Measurements from ENCODE around the gene BBS12.

BBS12 gene

DNA sequence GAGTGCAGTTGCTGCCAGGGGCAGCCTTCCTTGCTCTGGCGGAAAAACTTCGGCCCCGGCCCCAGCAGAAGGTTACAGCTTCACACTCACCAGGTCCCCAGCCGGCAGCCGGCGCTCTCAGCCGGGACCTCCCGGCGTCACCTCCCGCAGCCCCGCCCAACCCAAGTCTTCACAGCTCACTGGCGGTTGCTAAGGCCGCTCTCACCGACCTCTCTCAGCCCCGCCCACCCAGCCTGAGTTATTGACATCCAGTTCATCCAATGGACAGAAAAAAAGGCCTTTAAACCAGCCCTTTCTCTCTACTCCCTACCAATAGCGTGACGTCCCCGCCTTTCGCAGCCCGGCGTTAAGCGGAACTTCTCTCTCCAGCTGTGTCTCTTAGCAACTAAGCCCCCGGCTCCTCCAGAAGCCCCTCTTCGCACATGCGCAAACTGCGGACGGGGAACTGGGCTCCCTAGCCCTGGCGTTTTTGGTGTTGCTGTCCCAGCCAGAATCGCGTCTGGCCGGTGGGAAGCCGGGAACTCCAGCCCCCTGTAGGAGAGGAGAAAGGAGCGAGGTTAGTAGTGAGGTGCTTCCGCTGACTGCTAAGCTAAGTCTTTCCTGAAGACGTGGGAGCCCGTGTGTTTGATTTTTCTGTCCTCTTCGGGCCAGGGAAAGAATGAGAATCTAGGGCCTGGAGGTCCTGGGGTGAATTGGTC is at the start of gene BBS12:
Gene BBS12, plus strand, starts transcription at position 376 of the 698 bp plus-strand sequence. CDS start 9,189 bp downstream, outside the sequence.
- DNase-seq: peak; percentile 100

DNA sequence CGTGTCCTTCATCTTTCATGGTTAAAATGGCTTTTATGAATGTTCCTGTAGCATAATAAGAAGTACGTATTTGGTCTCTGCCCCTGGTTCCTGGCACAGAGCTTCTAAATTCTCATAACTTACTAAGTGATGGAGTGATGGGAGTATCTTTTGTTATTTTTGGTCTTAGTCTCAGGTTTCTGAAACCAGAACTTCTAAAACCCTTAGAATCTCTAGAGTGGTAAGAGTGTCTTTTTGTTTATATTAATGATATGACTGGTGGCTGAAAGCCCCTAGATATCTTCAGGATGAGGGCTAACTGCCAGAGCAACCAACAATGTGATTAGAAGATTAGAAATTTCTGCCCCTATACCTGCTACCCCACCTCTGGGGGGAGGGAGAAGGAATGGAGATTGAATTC is 45.8 kb upstream of the BBS12 start:
- DNase-seq: no peak

DNA sequence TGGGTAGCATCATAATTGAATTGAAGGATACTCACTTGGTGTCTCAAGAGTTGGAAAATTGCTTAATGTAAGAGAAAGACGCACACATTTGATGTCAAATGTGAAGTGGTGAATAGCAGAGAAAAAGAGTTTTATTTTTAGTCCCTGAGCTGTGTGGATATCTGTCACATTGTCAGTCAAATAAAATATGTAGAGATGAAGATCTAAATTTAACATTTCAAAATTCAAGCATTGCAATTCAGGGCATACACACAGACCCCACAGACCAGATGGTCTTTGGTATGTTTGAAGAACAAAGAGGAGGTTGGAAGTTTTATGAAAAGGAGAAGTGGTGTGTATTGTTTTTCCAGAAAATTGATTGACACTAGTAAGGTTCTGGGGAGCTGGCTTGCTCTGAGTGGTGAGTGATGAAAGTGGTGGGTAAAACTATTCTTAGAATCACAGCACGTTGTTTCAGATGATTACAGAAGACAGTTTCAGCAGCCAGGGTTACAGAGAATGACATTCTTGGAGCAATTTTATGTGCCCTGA is 44.9 kb upstream of the BBS12 start:
- DNase-seq: no peak

DNA sequence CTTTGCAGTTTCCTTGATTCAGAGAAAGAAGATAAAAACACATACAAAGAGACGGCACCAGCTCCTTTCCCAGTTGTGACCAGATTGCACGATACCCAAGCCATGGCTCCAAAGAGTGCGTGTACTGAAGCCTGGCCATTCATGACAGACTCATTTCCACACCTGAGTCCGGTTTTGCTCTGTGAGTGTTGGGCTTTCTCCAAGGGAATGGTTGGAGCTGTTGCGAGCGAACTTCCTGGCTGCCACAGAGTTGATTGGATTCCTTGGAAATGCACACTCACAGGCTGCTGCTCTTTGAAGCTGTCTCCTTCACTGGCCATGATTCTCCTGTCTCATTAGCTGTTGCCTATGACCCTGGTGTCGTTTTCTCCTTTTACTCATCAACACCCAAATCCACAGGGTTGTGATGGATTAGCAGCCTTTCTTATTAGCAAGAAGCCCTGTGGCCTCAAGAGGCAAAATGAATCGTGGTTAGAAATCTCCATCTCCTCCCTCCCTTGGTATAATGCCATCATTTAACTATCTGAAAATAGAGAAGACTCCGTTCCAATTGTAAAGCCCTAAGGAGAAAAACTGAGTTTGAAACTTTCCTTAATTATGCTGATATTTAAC is 43.9 kb upstream of the BBS12 start:
- DNase-seq: no peak

DNA sequence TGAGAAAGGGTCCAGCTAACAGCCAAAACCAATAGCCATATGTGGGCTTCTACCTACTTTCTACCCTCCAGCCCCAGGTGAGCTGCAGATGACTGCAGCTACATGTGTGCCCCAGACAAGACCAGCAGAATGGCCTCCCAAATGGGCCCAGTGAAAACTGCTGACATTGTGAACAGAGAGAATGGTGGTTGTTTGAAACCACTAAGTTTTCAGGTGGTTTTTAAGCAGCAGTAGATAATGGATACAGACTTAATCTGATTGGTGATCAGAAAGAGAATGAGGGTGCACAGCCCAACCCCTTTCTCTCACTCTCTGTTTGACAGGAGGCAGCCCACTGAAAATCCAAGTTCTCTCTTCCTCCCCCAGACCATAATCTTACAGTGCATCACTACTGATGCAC is 42.5 kb upstream of the BBS12 start:
- DNase-seq: no peak

DNA sequence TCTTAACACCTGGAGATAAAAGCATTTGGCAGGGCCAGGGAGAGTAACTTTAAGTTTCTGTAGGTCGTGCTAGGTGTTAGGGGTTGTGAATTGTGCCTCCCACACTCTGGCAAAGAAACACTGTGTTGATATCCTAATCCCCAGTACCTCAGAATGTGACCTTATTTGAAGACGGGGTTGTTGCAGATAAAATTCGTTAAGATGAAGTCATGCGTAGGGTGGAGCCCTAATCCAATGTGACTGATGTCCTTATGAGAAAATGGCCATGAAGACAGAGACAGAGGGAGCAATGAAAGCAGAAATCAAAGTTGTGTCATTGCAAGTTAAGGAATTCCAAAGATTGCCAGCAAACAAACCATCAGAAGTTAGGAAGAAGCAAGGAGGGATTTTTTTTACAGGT is 40.5 kb upstream of the BBS12 start:
- no peak for DNase-seq

DNA sequence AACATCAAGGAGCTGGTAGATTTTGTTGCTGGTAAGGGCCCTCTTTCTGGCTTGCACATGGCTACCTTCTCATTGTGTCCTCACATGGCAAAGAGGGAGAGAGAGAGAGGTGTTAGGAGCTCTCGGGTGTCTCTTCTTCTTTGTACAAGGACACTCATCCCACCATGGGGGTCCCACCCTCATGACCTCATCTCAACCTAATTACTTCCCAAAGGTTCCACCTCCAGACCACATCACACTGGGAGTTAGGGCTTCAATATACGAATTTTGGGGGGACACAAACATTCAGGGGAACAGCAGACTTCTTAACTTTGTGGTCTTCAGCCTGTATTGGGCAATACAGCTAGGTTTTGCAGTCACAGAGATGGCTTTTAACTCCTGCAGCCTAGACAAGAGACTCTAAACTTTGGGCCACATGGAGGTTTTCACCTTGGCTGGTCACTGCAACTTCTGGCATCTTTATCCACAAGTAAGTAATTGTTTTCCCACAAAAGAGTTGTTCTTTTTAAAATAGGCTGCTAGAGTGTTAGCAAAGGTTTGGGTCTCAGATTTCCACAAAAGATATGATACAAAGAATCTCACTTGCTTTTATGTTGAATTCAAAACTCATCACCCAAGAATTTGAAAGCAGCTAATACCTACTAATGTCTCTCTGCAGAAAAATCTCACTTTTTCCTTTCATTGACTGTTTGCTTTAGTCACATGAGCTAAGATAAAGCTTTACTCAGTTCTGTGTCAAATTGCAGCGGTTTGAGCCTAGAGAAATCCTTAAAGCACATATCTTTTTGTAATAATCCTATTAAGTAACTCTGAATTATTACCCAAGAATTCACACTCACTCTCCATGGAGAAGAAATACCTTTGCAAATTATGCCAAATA is 39.6 kb upstream of the BBS12 start:
- no peak for DNase-seq

DNA sequence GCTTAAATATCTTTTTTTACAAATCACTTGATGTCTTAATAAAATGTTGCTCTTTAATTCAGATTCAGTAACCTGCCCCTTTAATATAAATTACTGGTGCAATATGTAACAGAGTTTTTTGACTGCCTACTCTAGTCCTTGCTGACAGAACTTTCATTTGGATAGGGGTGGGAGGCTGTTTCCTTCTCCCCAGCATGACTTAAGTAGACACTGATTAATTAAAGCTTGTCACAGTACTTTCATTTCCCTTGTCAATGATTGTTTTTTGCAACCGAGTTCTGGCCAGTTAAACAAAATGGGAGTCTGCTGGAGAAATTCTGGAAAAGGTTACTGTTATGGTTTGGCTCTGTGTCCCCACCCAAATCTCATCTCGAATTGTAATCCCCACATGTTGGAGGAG is 37.3 kb upstream of the BBS12 start:
- no peak for DNase-seq

DNA sequence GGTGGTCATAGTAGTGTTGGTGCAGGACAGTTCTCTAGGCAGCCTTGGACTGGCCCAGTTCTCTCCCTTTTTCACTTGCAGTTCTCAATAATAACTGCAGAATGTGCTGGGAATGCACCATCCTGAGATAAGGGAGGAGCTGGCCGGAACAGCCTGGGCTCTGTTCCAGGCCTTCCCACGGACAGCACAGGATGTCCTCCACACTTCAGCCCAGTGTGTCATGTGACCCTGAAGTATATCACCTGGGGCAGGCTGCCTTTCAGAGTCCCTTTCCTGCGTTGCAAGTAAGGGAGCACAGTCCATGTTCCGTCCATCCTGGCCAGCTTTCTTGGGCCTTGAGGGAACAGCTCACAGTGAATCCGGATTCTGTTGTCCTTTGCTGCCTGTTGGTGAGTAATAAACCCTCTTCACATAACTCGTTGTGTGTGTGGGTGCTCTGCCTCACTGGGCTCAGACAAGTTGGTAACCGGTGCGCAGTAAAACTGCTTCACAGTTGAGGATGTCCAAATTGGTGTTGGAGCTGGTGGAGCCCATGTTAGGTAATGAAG is 32.3 kb upstream of the BBS12 start:
- DNase-seq: no peak

DNA sequence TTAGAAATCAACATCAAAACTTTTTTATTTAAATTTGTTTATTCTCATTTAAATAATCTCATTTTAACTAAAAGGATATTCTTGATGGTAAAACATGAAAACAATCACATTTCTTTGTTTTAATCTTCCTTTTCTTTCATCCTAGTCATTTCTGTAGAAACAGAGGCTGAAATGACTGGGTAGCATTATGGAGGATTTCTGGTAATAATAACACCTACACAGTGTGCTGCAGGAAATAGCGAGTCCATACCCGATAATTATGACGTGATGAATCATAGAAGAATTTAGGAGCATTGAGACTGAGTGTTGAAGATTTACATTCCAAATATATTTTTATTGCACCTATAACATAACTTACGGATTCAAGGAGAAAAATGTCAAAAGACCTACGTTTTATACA is 31.4 kb upstream of the BBS12 start:
- no peak for DNase-seq

DNA sequence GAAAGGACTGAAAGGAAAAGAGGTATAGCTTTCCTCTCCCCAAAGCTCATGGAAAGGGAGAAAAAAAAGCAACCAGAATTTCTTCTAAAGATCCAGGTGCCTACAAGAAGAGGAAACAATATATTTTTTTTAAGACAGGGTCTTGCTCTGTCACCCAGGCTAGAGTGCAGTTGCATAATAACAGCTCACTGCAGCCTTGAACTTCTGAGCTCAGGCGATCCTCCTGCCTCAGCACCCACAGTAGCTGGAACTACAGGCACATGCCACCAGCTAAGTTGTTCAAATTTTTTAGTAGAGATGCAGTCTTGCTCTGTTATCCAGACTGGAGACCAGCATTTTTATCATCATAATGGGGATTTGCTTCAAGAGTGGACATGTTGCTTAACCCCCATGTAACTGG is 30.5 kb upstream of the BBS12 start:
- DNase-seq: no peak

DNA sequence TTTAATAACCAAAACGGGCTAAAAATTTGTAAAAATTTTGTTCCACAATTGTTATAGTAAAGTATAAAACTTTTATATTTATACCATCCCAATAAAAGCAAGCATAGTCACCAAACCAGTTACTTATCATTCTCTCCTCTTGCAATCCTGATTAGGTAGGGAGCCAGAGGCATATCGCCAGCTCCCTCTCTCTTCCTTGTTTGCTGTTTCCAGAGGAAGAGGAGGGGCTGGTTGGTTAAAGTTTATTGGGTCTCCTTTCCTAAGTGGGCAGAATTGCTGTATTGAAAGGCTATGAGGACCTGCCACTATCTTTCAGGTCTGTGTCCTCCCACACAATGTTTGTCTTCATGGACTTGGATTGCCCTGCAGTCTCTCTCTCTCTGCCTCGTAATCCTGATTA is 29.6 kb upstream of the BBS12 start:
- no peak for DNase-seq

DNA sequence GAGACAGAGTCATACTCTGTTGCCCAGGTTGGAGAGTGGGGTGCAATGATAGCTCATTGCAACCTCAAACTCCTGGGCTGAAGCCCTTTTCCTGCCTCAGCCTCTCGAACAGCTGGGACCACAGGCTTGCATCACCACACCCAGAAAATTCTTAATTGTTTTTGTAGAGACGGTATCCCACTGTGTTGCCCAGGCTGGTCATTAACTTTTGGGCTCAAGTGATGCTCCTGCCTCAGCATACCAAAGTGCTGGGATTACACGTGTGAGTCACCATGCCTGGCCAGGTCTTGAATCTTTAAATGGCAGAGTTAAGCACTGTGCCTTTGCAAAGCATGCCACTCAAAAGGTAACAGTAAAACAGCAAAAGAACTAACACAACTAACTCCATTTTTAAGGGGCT is 28.6 kb upstream of the BBS12 start:
- no peak for DNase-seq

DNA sequence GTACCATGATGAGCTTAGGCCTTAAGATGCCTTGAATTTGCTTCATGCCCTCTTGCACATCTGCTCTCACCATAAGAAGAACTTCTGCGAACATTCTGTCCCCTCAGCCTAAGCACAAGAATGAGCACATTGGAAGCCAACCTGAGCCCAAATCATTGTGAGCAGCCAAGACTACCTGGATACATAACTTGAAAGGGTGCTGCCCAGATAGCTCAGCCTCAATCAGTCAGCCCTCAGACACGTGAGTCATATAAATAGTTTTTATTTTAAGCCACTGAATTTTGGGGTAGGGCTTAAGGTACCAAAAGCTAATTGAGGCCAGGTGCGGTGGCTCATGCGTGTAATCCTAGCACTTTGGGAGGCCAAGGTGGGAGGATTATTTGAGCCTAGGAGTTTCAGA is 27.5 kb upstream of the BBS12 start:
- no peak for DNase-seq

DNA sequence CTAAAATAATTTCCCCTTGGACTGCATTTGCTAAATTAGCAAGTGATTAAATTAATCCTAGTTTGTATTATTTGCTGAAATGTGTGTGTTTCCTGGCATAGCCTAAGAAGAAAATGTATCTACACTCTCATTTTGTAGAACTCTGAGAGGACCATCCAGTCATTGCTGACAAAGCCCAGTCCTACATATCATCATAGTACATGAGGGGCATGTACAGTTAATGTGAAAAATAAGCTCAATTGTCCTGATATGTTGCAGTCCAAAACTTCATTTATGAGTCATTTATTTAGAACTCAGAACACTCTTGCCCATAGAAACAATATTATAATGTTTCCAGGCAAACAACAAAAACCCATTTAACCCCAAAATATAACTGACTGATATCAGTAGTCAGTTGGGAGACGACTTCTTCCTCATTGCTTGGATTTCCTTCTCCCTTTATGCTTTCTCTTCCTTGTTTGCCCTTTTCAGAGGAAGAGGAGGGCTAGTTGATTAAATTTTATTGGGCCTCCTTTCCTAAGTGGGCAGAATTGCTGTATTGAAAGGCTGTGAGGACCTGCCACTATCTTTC is 26.9 kb upstream of the BBS12 start:
- DNase-seq: peak; percentile 13

DNA sequence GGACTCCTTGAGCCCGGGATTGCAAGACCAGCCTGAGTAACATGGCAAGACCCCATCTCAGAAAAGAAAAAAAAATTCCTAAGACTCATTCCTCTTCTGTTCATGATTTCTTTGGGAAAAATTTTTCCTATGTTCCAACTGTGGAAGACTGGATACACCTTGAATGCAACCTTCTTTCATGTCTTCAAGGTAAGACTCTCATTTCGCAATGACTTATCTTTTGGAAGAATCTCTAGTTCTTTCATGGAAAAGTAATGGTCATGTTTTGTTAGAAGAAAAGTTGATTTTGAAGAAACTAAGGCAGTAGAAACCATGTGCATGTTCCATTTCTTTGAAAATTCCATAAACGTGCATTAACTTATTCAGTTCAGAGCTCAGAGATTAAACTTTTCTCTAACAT is 26.0 kb upstream of the BBS12 start:
- no peak for DNase-seq

DNA sequence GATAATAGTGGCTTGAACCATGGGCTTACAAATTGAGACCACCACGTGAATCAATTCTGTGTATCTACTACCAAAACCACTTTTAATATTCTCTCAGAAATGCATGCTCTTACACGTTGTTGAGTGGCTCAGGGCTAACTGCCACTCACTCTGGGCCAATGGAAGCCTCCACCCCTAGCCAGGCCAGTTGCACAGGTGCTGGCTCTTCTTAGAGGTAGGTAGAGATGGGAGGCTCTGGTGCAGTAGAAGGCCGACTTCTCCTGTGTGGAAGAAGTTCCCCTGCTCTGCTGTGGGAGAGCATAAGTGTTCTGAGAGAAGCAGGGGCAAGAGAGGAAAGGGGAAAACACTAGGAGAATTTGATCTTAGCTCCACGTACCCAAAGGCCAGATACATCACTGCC is 25.0 kb upstream of the BBS12 start:
- DNase-seq: no peak

DNA sequence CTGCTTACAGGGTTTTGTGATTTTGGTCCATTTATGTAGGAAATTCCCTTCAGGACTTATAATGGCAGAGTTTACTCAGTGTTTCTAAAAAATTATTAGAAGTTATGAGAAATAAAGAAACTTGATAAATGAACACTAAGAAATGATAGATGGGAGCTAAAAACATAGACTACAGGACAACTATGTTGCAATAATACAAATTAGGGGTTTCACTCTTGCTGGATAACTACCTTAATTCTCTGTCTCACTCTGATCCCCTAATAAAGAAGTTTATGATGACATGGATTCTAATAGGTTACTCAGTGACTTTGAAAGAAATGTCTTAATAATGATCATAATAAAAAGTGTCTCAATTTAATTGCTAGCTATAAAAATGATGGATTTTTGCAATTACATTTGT is 23.3 kb upstream of the BBS12 start:
- DNase-seq: no peak

DNA sequence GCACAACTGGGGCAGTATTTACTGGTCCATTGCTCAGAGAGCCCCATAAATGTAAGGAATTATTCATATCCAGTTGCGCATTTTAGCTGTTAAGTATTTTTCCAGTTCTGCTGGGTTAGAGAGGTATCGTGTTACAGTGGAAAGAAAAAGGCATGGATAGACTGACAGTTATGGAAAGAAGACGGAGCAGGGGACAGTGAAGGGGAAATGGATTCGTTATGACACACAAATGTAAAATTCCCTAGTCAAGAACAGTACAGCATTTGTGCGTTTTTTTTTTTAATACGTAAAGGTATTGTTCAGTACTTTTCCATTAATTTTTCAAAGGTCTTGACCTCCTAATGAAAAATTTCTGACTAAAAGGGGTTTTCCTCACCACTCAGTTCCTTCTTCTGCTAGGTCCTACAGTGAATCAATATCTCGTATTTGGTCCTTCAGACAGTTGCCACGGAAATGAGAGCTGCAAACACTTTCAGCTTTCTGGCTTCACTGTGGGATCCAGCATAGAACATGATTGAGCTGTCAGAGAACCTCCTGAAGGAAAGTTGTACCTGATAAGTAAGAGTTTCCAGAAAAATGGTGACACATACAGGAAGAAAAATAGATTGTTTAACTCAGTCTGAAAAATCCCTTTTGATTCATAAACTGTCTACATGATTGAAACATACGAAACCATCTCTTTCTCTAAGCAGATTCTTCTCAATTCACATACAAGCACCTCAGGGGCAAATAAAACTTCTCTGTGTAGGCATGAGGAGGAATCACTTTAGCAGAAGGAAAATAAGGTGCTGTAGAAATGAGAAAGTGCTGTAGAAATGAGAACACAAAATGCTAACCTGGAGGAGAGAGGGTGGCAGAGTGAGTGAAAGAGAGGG is 21.8 kb upstream of the BBS12 start:
- DNase-seq: no peak

DNA sequence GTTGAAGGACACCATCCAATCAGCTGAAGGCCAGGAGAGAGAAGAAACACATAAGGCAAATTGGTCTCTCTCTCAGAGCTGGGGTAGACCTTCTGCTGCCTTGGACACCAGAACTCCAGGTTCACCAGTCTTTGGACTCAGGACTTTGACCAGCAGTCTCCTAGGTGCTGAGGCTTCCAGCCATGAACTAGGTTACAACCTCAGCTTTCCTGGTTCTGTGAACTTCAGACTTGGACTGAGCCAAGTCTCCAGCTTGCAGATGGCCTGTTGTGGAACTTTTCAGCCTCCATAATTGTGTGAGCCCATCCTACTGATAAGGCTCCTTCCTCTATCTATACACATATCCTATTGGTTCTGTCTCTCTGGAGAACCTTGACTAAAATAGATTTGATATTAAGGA is 20.6 kb upstream of the BBS12 start:
- DNase-seq: no peak

DNA sequence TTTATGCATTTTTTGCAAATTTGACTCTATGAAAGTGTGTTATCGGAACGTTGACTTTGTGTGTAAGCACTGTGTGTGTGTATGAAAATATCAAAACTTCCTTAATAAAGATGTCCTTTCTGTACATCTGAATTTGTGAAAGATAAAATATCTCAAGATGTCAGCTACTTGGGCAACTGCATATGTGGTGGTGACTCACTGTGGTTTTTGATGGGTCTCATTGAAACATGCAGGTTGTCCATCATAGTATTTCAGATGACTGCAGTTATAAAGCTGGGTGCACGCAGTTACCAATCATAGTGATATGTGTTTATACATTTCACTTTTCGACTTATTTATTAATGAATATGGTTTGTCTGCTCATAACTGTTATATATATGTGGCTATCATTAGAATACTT is 19.7 kb upstream of the BBS12 start:
- no peak for DNase-seq

DNA sequence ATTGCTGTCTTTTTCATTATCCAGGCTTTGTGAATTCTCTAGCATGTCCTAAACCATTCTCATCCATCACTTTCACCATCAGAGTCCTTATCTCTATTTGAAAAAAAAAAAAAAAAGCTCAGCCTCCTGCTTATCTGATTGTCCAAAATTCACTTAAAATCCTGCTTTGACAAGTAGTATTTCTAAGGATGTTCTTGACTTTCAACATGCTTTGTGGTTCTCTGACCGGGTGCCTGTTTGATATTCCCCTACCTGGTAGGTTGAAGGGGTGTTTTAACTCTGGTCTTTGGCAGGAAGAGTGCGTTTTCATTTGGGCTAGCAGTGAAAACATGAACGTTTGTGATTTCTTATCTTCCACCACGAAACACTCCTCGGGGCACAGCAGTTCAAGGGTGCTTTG is 17.3 kb upstream of the BBS12 start:
- no peak for DNase-seq
